Measurements from ENCODE around the gene RAB17.

RAB17 gene

GRCh38 chr2:237569896-237570295, 20.6 kb downstream of the RAB17 start:
- H3K4me1 Mint-ChIP-seq, result peaks cover 27% of the 10 kb centered on the region
- peaks cover 24% of the 10 kb centered on the region for H3K27me3 Mint-ChIP-seq (ENCODE audit: low read depth, poor library complexity)
- H3K36me3 Mint-ChIP-seq (ENCODE audit: low read depth), result no peaks in the 10 kb centered on the region
- no peak for DNase-seq
- no peak for TF ChIP-seq CTCF (IDR thresholded peaks at IDR 0.05)
- H3K9me3 Mint-ChIP-seq, result no peaks in the 10 kb centered on the region
- H3K4me3 Mint-ChIP-seq, result no peak overlapping the region
- H3K27ac Mint-ChIP-seq, result no peak overlapping the region

DNA sequence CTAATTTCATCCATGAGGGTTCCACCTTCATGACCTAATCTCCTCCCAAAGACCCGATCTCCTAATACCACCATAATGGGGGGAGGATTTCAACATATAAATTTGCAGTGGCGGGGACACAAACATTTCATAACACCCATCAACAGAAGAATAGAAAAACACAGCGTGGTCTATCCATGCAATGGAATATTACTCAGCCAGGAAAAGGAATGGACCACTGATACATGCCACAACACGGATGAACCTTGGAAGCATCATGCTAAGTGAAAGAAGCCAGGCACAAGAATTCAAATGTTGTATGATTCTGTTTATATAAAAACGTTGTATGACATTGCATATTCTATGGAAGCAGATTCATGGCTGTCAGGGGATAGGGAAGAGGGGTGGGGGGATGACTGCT, 21.5 kb downstream of the RAB17 start:
- Mint-ChIP-seq H3K27ac (no peak overlapping the region), H3K4me1 (peaks cover 21% of the 10 kb centered on the region), H3K4me3 (no peak overlapping the region), H3K27me3 (ENCODE audit: low read depth, poor library complexity) (peaks cover 21% of the 10 kb centered on the region), H3K36me3 (ENCODE audit: low read depth) (no peaks in the 10 kb centered on the region), H3K9me3 (no peaks in the 10 kb centered on the region)
- DNase-seq, result no peak
- no peak for TF ChIP-seq CTCF (IDR thresholded peaks at IDR 0.05)

DNA sequence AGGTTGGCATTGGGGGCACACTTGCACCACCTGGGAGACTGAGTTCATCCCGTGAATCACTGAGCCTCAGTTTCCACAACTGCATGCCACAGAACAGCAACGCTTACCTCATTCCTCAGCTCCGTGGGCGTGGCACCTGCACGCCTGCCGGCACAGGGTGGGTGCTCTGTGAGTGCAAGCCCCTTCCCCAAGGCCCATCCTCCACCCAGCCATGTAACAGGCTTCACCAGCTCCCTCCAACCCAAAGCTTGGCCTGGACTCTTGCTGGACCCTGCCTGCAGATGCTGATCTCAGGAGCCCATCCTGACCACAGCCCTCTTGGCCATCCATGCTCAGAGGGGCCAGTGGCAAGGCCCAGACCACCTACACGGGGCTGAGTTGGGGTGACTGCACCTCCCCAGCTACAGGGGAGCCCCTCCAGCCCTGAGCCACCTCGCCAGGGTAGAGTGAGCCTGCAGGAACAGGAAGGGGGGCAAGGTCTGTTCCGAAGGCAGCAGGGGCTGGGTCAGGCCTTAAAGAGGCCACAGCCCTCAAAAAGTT, 22.3 kb downstream of the RAB17 start:
- Mint-ChIP-seq H3K9me3 (no peaks in the 10 kb centered on the region), H3K27me3 (ENCODE audit: low read depth, poor library complexity) (peaks cover 22% of the 10 kb centered on the region), H3K36me3 (ENCODE audit: low read depth) (no peaks in the 10 kb centered on the region), H3K4me3 (no peak overlapping the region), H3K27ac (no peak overlapping the region), H3K4me1 (peaks cover 17% of the 10 kb centered on the region)
- no peak for DNase-seq
- no peak for TF ChIP-seq CTCF (IDR thresholded peaks at IDR 0.05)

DNA sequence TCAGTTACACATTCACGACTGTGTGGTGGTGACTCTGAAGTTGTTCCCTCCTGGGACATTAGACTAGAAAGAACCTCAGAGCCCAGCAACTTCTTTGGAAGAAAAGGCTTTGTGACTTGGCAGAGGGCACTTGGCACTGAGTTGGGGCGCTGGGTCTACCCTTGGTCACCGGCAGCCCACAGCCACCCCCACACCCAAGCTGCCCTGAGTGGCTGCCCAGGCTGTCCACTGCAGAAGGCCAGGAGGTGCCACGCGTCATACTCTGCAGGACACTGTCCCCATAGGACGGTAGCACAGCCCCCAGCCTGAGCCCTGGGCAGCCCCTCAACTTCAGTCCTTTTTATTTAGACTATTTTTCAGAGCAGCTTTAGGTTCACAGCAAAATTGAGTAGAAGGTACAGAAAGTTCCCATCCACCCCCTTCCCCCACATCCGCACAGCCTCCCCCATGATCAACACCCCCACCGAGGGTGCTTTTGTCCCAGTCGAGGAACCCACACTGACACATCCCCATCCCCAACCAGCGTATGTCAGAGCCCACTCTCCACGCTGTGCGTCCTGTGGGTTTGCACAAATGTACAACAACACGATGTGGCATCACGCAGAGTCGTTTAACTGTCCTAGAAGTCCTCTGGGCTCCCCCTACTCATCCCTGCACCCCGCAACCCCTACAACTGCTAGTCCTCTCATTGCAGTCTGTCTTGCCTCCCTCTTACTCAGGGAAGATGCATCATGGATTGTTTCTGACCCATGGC, 23.1 kb downstream of the RAB17 start:
- no peaks in the 10 kb centered on the region for H3K36me3 Mint-ChIP-seq (ENCODE audit: low read depth)
- H3K4me1 Mint-ChIP-seq, result peaks cover 14% of the 10 kb centered on the region
- no peaks in the 10 kb centered on the region for H3K9me3 Mint-ChIP-seq
- no peak for DNase-seq
- peaks cover 26% of the 10 kb centered on the region for H3K27me3 Mint-ChIP-seq (ENCODE audit: low read depth, poor library complexity)
- H3K4me3 Mint-ChIP-seq, result no peak overlapping the region
- no peak overlapping the region for H3K27ac Mint-ChIP-seq
- no peak for TF ChIP-seq CTCF (IDR thresholded peaks at IDR 0.05)

DNA sequence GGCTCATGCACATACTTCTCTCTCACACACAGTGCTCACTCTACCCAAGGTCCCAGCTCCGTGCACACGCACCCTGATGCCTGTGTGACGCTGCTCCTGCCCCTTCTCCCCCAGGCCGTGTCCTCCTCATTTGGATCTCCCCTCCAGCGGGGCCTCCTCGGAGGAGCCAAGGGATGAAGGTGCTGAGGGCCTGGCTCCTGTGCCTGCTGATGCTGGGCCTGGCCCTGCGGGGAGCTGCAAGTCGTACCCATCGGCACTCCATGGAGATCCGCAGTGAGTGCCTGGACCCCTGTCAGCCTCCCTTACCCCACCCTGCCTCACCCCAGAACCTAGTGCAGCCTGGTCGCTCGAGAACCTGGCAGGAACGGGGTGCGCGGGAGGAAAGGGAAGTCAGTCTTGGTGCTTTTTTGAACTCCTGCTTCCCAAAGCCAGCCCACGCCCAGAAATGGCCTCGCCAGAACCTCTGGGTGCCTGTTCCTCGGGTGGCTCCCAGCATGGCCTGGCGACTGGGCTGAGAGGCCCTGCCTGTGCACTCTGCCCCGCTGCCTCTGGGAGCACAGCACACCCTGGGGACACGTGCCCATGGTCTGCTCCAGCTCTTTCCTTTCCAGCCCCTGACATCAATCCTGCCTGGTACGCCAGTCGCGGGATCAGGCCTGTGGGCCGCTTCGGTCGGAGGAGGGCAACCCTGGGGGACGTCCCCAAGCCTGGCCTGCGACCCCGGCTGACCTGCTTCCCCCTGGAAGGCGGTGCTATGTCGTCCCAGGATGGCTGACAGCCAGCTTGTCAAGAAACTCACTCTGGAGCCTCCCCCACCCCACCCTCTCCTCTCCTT, 23.9 kb downstream of the RAB17 start, which contains the start of gene PRLH:
TSS of gene PRLH (plus strand) at position 174 of the 835 bp plus-strand sequence. CDS start at position 174, 0 bp downstream.
- H3K9me3 Mint-ChIP-seq, result no peaks in the 10 kb centered on the region
- peaks cover 29% of the 10 kb centered on the region for H3K27me3 Mint-ChIP-seq (ENCODE audit: low read depth, poor library complexity)
- H3K36me3 Mint-ChIP-seq (ENCODE audit: low read depth), result no peaks in the 10 kb centered on the region
- DNase-seq, result peak; percentile 27
- no peak within 1 kb of the TSS for H3K27ac Mint-ChIP-seq
- no peak within 1 kb of the TSS for H3K4me3 Mint-ChIP-seq
- TF ChIP-seq CTCF (IDR thresholded peaks at IDR 0.05), result no peak
- H3K4me1 Mint-ChIP-seq, result peaks cover 6% of the 10 kb centered on the region

All from nephron progenitor cell (in vitro differentiated cells).